Myocyte (in vitro differentiated cells): ENCODE measurements around the gene CD9. TPM values are rescaled to one million over a fixed set of nuclear protein-coding genes. Genes with fewer than 3 reads are reported as not detected.

Experiments
- total RNA-seq: library from RNA; depleted of rRNA; stranded (reverse); fragments of >200 nt; gene quantifications from 2 replicates; pipeline ENCODE4 v1.2.3, GENCODE V29; 2014

The CD9 gene
- total RNA-seq, 1 donor from 2014 or later = 22.7 TPM

Other genes starting within 250 kb of the CD9 start
- 0.16 TPM in 2 replicates for gene VWF, start 75.7 kb upstream of the CD9 start, total RNA-seq
- gene PLEKHG6, start 110.3 kb downstream of the CD9 start, total RNA-seq = not detected in 2 replicates
- gene TNFRSF1A, start 141.7 kb downstream of the CD9 start, total RNA-seq = 147 and 150 TPM in 2 replicates
- 0.13 and 1.0 TPM in 2 replicates for gene SCNN1A, start 175.2 kb downstream of the CD9 start, total RNA-seq
- gene LTBR, start 183.8 kb downstream of the CD9 start, total RNA-seq = 135 and 146 TPM in 2 replicates
- gene CD27, start 244.6 kb downstream of the CD9 start, total RNA-seq = not detected in 2 replicates